ENCODE results near the gene ZNF341. TPM values are rescaled to one million over a fixed set of nuclear protein-coding genes. Genes with fewer than 3 reads are reported as not detected.

Gene ZNF341
- total and polyA plus RNA-seq, 7 donors = 1.2 to 7.9 (median 2.5) TPM

DNA sequence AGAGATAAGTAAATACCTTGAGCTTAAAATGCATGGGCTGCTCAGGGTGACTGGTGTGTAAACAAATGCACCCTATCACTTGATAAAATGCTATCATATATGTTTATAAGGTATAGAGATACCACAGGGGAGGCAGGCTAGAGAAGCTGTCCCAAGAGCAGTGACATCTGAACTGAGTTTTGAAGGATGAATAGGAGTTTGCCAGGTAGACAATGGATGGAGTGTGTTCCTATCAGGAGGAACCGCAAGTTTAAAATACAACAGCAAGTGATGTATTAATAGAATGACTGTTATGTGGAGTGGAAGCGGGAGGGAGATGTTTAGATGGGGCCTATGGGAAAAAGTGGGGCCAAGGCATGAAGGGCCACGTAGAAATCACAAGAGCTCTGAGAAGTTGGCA lies 40.6 kb downstream of the ZNF341 start:
- Histone ChIP-seq H3K36me3 (peaks cover 0 to 14% (median 2%) of the 10 kb centered on the region in 4 donors), H3K9me3 (no peaks in the 10 kb centered on the region), H3K4me1 (no peaks in the 10 kb centered on the region), H3K27ac (no peak overlapping the region), H3K4me3 (no peak overlapping the region), H3K27me3 (no peaks in the 10 kb centered on the region)
- 96 to 98% methylated on average over 3 of the region's 3 CpGs for WGBS, 2 donors
- no peak for DNase-seq
- TF ChIP-seq, protein P1, sequence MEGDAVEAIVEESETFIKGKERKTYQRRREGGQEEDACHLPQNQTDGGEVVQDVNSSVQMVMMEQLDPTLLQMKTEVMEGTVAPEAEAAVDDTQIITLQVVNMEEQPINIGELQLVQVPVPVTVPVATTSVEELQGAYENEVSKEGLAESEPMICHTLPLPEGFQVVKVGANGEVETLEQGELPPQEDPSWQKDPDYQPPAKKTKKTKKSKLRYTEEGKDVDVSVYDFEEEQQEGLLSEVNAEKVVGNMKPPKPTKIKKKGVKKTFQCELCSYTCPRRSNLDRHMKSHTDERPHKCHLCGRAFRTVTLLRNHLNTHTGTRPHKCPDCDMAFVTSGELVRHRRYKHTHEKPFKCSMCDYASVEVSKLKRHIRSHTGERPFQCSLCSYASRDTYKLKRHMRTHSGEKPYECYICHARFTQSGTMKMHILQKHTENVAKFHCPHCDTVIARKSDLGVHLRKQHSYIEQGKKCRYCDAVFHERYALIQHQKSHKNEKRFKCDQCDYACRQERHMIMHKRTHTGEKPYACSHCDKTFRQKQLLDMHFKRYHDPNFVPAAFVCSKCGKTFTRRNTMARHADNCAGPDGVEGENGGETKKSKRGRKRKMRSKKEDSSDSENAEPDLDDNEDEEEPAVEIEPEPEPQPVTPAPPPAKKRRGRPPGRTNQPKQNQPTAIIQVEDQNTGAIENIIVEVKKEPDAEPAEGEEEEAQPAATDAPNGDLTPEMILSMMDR (IDR thresholded peaks at IDR 0.05) = no peak
- TF ChIP-seq EP300 (IDR thresholded peaks at IDR 0.05) = no peak
- no peak for TF ChIP-seq POLR2AphosphoS5 (IDR thresholded peaks at IDR 0.05)
- intact Hi-C loops (cut with DNase I) = no loop called here

DNA sequence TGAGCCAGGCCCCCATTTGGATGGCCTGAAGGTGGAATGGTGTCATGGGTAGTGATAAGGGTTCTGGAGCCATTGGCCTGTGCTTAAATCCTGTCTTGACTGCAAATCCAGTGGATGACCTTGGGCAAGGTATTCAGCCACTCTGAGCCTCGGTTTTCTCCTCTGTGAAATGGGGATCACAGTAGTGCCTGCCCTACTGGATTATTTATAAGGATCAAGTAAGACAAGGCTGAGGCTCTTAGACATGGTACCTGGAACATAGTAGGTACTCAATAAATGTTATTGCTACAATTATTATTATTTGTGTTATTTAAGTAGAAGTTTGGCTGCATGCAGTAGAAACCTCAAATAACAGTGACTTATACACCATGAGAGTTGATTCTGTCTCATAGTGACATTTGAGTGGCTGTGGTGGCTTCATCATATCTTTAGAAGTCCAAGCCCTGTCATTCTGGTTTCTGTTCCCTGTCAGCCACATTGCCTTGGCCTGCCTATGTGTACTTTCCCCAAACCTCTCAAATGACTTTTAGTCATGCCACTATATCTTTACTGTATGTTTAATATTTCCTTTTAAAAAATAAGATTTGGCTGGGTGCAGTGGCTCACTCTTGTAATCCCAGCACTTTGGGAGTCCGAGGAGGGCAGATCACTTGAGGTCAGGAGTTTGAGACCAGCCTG lies 41.8 kb downstream of the ZNF341 start:
- TF ChIP-seq POLR2A (IDR thresholded peaks at IDR 0.05) = no peak
- WGBS, 2 donors = 78 to 81% methylated on average over 2 of the region's 2 CpGs

DNA sequence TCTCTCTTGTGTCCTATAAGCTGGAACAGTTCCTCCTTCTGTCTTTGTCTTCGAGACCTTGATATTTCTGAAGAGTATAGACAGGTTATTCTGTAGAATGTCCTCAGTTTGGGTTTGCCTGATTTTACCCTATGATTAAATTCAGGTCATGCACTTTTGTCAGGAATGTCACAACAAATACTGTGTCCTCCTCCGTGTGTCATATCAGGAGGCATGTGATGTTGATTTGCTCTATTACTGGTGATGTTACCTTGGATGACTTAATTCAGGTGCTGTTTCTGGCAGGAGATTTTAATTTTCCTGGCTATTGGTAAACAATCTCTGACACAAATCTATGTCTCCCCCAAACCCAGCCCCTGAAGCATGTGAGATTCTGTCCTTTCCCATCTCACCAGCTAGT lies 46.0 kb downstream of the ZNF341 start:
- no peak for DNase-seq
- TF ChIP-seq POLR2A (IDR thresholded peaks at IDR 0.05) = no peak
- no peak for TF ChIP-seq EP300 (IDR thresholded peaks at IDR 0.05)
- no peak for TF ChIP-seq POLR2AphosphoS5 (IDR thresholded peaks at IDR 0.05)
- TF ChIP-seq, protein P1 (IDR thresholded peaks at IDR 0.05) = no peak
- 84 to 90% methylated on average over 2 of the region's 2 CpGs for WGBS, 2 donors

More for the DNA sequence above, 41.8 kb downstream of the ZNF341 start:
- Histone ChIP-seq H3K9me3 (no peaks in the 10 kb centered on the region), H3K27me3 (no peaks in the 10 kb centered on the region), H3K27ac (no peak overlapping the region), H3K36me3 (peaks cover 0 to 7% (median 2%) of the 10 kb centered on the region in 4 donors), H3K4me3 (no peak overlapping the region), H3K4me1 (no peaks in the 10 kb centered on the region)
- intact Hi-C loops (cut with DNase I) = no loop called here
- no peak for DNase-seq

DNA sequence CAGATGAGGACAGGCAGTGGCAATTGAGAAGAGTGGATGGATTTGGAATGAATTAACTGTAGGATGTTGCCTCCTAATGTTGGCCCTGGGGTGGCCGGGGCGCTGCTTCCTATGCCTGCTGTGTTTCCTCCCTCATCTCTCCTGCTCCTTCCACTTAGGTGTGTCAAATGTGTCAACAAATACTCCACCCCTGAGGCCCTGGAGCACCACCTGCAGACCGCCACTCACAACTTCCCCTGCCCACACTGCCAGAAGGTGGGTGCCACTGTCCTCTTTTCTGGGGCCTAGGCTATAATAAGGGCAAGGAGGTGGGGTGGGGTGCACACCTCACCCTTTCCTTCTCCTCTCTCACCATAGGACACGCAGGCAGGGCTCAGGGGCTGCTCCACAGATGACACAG lies 49.3 kb downstream of the ZNF341 start:
- intact Hi-C loops (cut with DNase I) = no loop called here
- Histone ChIP-seq H3K36me3 (peaks cover 0 to 12% (median 4%) of the 10 kb centered on the region in 4 donors), H3K27me3 (no peaks in the 10 kb centered on the region), H3K9me3 (no peaks in the 10 kb centered on the region), H3K27ac (no peak overlapping the region), H3K4me3 (no peak overlapping the region), H3K4me1 (no peaks in the 10 kb centered on the region)
- TF ChIP-seq EP300 (IDR thresholded peaks at IDR 0.05) (no peak), POLR2AphosphoS5 (IDR thresholded peaks at IDR 0.05) (no peak), POLR2A (IDR thresholded peaks at IDR 0.05) (no peak)
- TF ChIP-seq, protein P1 (IDR thresholded peaks at IDR 0.05) = no peak
- DNase-seq = no peak
- WGBS, 2 donors = 24 to 73% methylated on average over 4 of the region's 4 CpGs

More for the DNA sequence above, 46.0 kb downstream of the ZNF341 start:
- Histone ChIP-seq H3K36me3 (peaks cover 0 to 12% (median 4%) of the 10 kb centered on the region in 4 donors), H3K4me3 (no peak overlapping the region), H3K4me1 (no peaks in the 10 kb centered on the region), H3K27ac (no peak overlapping the region), H3K9me3 (no peaks in the 10 kb centered on the region), H3K27me3 (no peaks in the 10 kb centered on the region)
- intact Hi-C loops (cut with DNase I) = no loop called here

DNA sequence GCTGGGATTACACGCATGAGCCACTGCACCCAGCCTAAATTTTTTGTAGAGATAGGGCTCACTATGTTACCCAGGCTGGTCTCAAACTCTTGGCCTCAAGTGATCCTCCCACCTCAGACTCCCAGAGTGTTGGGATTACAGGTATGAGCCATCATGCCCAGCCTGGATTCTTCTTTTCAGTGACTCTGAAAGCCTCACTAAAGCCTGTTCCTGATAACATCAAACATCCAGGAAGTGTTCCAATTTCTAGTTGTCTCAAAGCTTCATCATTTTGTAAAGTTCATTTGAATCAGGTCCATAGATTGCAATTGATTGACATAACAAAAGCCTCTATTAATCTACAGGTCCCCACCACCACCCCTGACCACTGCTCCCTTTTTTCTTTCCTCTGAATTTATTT lies 50.1 kb downstream of the ZNF341 start:
- H3K4me1 ChIP-seq = no peaks in the 10 kb centered on the region
- peaks cover 0 to 12% (median 4%) of the 10 kb centered on the region in 4 donors for H3K36me3 ChIP-seq
- no peak overlapping the region for H3K27ac ChIP-seq
- H3K4me3 ChIP-seq = no peak overlapping the region
- no peaks in the 10 kb centered on the region for H3K27me3 ChIP-seq
- DNase-seq = no peak
- 92 to 98% methylated on average over 1 of the region's 1 CpG for WGBS, 2 donors
- intact Hi-C loops (cut with DNase I) = no loop called here
- no peak for TF ChIP-seq POLR2A (IDR thresholded peaks at IDR 0.05)
- TF ChIP-seq EP300 (IDR thresholded peaks at IDR 0.05) = no peak
- TF ChIP-seq POLR2AphosphoS5 (IDR thresholded peaks at IDR 0.05) = no peak
- TF ChIP-seq, protein P1 (IDR thresholded peaks at IDR 0.05) = no peak
- H3K9me3 ChIP-seq = no peaks in the 10 kb centered on the region

Measured in sigmoid colon (tissue), 7 donors.